Right cardiac atrium (tissue), 5 donors: Measurements from ENCODE around the gene KCNQ1. TPM values are rescaled to one million over a fixed set of nuclear protein-coding genes. Genes with fewer than 3 reads are reported as not detected.
A peak's percentile ranks its signal among the peaks of the same experiment; 100 is the strongest.

Experiments
- ATAC-seq, 2 donors: fragments of 200-7000 bp; cut with Tn5 transposase; one replicate each; pipeline versions ENCODE4 v1.8.0 to v1.9.1; 2020; ENCODE audit warnings: moderate library complexity in 2 of 2, mild to moderate bottlenecking in 1 of 2
- DNase-seq, 3 donors: peaks; one replicate each; pipeline ENCODE4 v3.0.0-alpha.2; 2020
- H3K27ac ChIP-seq: one replicate; pipeline ENCODE4 v1.5.1; 2013; ENCODE audit warnings: mild to moderate bottlenecking, low read length, control low read depth, moderate library complexity
- H3K27me3 ChIP-seq: one replicate; pipeline ENCODE4 v1.6.1; 2013; ENCODE audit not compliant: control insufficient read depth, insufficient read depth
- H3K4me1 ChIP-seq: one replicate; pipeline ENCODE4 v1.6.1; 2013; ENCODE audit warnings: low read length; ENCODE audit not compliant: control insufficient read depth, insufficient read depth
- H3K4me3 ChIP-seq: one replicate; pipeline ENCODE4 v1.5.1; 2013; ENCODE audit warnings: low read length, control low read depth
- H3K9me3 ChIP-seq: one replicate; pipeline ENCODE4 v1.6.1; 2013; ENCODE audit warnings: low read length; ENCODE audit not compliant: control insufficient read depth
- WGBS: extraction: QIAGEN DNeasy Blood & Tissue Kit; methylation state at CpG from one replicate; pipeline ENCODE4 v1.1.7; 2013; 5-methylcytosine and 5-hydroxymethylcytosine counted together
- intact Hi-C, 4 donors: fragments of 100-400 bp; cut with DNase I; formaldehyde crosslinking; loops; one replicate each; pipeline versions ENCODE4 v1.11.0 to v1.14.0; 2022 to 2023
- polyA plus RNA-seq: library from polyadenylated mRNA; stranded (reverse); fragments of 200-250 nt; gene quantifications from one replicate; pipeline ENCODE4 v1.2.3, GENCODE V29; 2013
- total RNA-seq, 4 donors: library from RNA; stranded (reverse); fragmentation: NEBNext Ultra II Directional; extraction: Animal tissue kit (Norgen Biotek cat#: 25700); gene quantifications; one replicate each; pipeline ENCODE4 v1.2.1, GENCODE V29; 2021
- donor health status: healthy with polysubstance abuse.
- donor health status: DM: no; HTN: yes; CAD: no.
- donor health status: DM: no; HTN: no; CAD: no.
- donor health status: DM: no; HTN: yes; CAD: no; lungs with severe emphysema.
- donor health status: DM: yes; HTN: yes; CAD: no.

Gene KCNQ1
- total and polyA plus RNA-seq, 5 donors: 36.4 to 46.8 (median 37.7) TPM

GRCh38 chr11:2748061-2748813, 303.4 kb downstream of the KCNQ1 start:
- no peaks in the 10 kb centered on the region for H3K9me3 ChIP-seq
- no peak overlapping the region for H3K27ac ChIP-seq
- intact Hi-C loops: no loop called here
- ATAC-seq (no peak), DNase-seq (peak; percentile 6 to 43 (median 33))
- 83% methylated on average over 11 of the region's 11 CpGs for WGBS
- no peaks in the 10 kb centered on the region for H3K4me1 ChIP-seq
- H3K4me3 ChIP-seq: no peak overlapping the region
- no peaks in the 10 kb centered on the region for H3K27me3 ChIP-seq

- ATAC-seq: no peak
- H3K27ac ChIP-seq: no peak overlapping the region
- intact Hi-C loops: no loop called here
- H3K27me3 ChIP-seq: no peaks in the 10 kb centered on the region
- H3K4me1 ChIP-seq: no peaks in the 10 kb centered on the region
- DNase-seq: peak in 2 of 3 donors; percentile 12 to 27
- 98% methylated on average over 17 of the region's 17 CpGs for WGBS
- H3K9me3 ChIP-seq: no peaks in the 10 kb centered on the region
- H3K4me3 ChIP-seq: no peak overlapping the region
These were observed 304.2 kb downstream of the KCNQ1 start for GRCh38 chr11:2748814-2749554.

GRCh38 chr11:2750101-2750681, 305.4 kb downstream of the KCNQ1 start:
- no peaks in the 10 kb centered on the region for H3K4me1 ChIP-seq
- WGBS: 80% methylated on average over 9 of the region's 9 CpGs
- H3K27ac ChIP-seq: no peak overlapping the region
- no peaks in the 10 kb centered on the region for H3K9me3 ChIP-seq
- DNase-seq (peak in 1 of 3 donors; percentile 34), ATAC-seq (no peak)
- H3K4me3 ChIP-seq: no peak overlapping the region
- intact Hi-C loops: no loop called here
- no peaks in the 10 kb centered on the region for H3K27me3 ChIP-seq

GRCh38 chr11:2750682-2751522, 306.1 kb downstream of the KCNQ1 start:
- intact Hi-C loops: no loop called here
- Histone ChIP-seq H3K4me3 (no peak overlapping the region), H3K9me3 (no peaks in the 10 kb centered on the region), H3K27ac (no peak overlapping the region), H3K4me1 (no peaks in the 10 kb centered on the region), H3K27me3 (no peaks in the 10 kb centered on the region)
- 75% methylated on average over 24 of the region's 24 CpGs for WGBS
- ATAC-seq: no peak
- peak in 2 of 3 donors; percentile 65 to 80 for DNase-seq

- intact Hi-C loops: no loop called here
- peak in 1 of 3 donors; percentile 54 for DNase-seq
- Histone ChIP-seq H3K9me3 (no peaks in the 10 kb centered on the region), H3K27me3 (no peaks in the 10 kb centered on the region), H3K27ac (no peak overlapping the region), H3K4me1 (no peaks in the 10 kb centered on the region), H3K4me3 (no peak overlapping the region)
- WGBS: 95% methylated on average over 24 of the region's 24 CpGs
- no peak for ATAC-seq
These were observed 306.9 kb downstream of the KCNQ1 start for GRCh38 chr11:2751523-2752203.

- H3K9me3 ChIP-seq: no peaks in the 10 kb centered on the region
- no peak for ATAC-seq
- no peaks in the 10 kb centered on the region for H3K27me3 ChIP-seq
- 93% methylated on average over 12 of the region's 12 CpGs for WGBS
- DNase-seq: peak in 1 of 3 donors; percentile 23
- intact Hi-C loops: no loop called here
- H3K4me3 ChIP-seq: no peak overlapping the region
- H3K27ac ChIP-seq: no peak overlapping the region
- no peaks in the 10 kb centered on the region for H3K4me1 ChIP-seq
These were observed 307.5 kb downstream of the KCNQ1 start for GRCh38 chr11:2752204-2752770.

- peak in 1 of 3 donors; percentile 31 for DNase-seq
- intact Hi-C loops: no loop called here
These were observed 308.1 kb downstream of the KCNQ1 start for GRCh38 chr11:2752923-2753322.

GRCh38 chr11:2754008-2754407, 309.2 kb downstream of the KCNQ1 start:
- WGBS: 95% methylated on average over 2 of the region's 2 CpGs
- DNase-seq (no peak), ATAC-seq (no peak)
- intact Hi-C loops: no loop called here
- no peak overlapping the region for H3K27ac ChIP-seq
- H3K4me3 ChIP-seq: no peak overlapping the region
- no peaks in the 10 kb centered on the region for H3K9me3 ChIP-seq
- H3K4me1 ChIP-seq: no peaks in the 10 kb centered on the region
- no peaks in the 10 kb centered on the region for H3K27me3 ChIP-seq

More at GRCh38 chr11:2752923-2753322, 308.1 kb downstream of the KCNQ1 start:
- no peak overlapping the region for H3K4me3 ChIP-seq
- ATAC-seq: no peak
- WGBS: 78% methylated on average over 12 of the region's 12 CpGs
- H3K27me3 ChIP-seq: no peaks in the 10 kb centered on the region
- no peaks in the 10 kb centered on the region for H3K9me3 ChIP-seq
- no peaks in the 10 kb centered on the region for H3K4me1 ChIP-seq
- no peak overlapping the region for H3K27ac ChIP-seq

- ATAC-seq (no peak), DNase-seq (no peak)
- Histone ChIP-seq H3K4me1 (no peaks in the 10 kb centered on the region), H3K27ac (no peak overlapping the region), H3K9me3 (no peaks in the 10 kb centered on the region), H3K27me3 (no peaks in the 10 kb centered on the region), H3K4me3 (no peak overlapping the region)
- intact Hi-C loops: no loop called here
- whole genome bisulfite sequencing: 90% methylated on average over 8 of the region's 8 CpGs
These were observed 310.3 kb downstream of the KCNQ1 start for GRCh38 chr11:2755071-2755470.

- Histone ChIP-seq H3K27ac (no peak overlapping the region), H3K4me3 (no peak overlapping the region), H3K4me1 (no peaks in the 10 kb centered on the region), H3K9me3 (no peaks in the 10 kb centered on the region), H3K27me3 (no peaks in the 10 kb centered on the region)
- 92% methylated on average over 14 of the region's 14 CpGs for WGBS
- DNase-seq (peak in 1 of 3 donors; percentile 4), ATAC-seq (no peak)
- intact Hi-C loops: no loop called here
These were observed 313.9 kb downstream of the KCNQ1 start for GRCh38 chr11:2758751-2759150.
